Stimulated activated CD8-positive, alpha-beta memory T cell treated with anti-CD3 and anti-CD28 coated beads, Interleukin-7, amount 100 ng/mL, for 1 hour (primary cell): Measurements from ENCODE around the gene NAT14.
"Not testable (repeated sequence)": the region's sequence is repeated elsewhere in the genome, so short reads cannot be mapped to it uniquely, and the experiment has no call there.

Source experiments
- DNase-seq, 2 donors: peaks; one replicate each; pipeline ENCODE4 v3.0.0-alpha.2; 2020; ENCODE audit warnings: low read depth in 2 of 2

NAT14 gene

GRCh38 chr19:55486971-55487923 lies 2.3 kb downstream of the NAT14 start:
- DNase-seq = no peak

GRCh38 chr19:55487924-55488687 lies 3.1 kb downstream of the NAT14 start, which contains the start of gene SSC5D:
SSC5D (plus strand) TSS chr19:55488436; CDS start chr19:55488590, 154 bp downstream.
- DNase-seq = no peak

- no peak for DNase-seq
Observed at GRCh38 chr19:55488986-55489710, 4.2 kb downstream of the NAT14 start.

GRCh38 chr19:55489711-55490477 lies 4.9 kb downstream of the NAT14 start:
- no peak for DNase-seq

- DNase-seq = no peak
Observed at GRCh38 chr19:55490478-55491432, 5.8 kb downstream of the NAT14 start.

- no peak for DNase-seq
Observed at GRCh38 chr19:55491546-55492360, 6.8 kb downstream of the NAT14 start.

- no peak for DNase-seq
Observed at GRCh38 chr19:55492362-55492944, 7.5 kb downstream of the NAT14 start.

- no peak for DNase-seq
Observed at GRCh38 chr19:55493052-55493644, 8.2 kb downstream of the NAT14 start.

- no peak for DNase-seq
Observed at GRCh38 chr19:55493645-55494171, 8.7 kb downstream of the NAT14 start.

GRCh38 chr19:55494172-55494761 lies 9.3 kb downstream of the NAT14 start:
- DNase-seq = no peak

- DNase-seq = no peak
Observed at GRCh38 chr19:55495646-55496349, 10.8 kb downstream of the NAT14 start.

GRCh38 chr19:55496820-55497219 lies 11.8 kb downstream of the NAT14 start:
- DNase-seq = not testable (repeated sequence)

GRCh38 chr19:55497763-55498162 lies 12.8 kb downstream of the NAT14 start:
- no peak for DNase-seq

- DNase-seq = no peak
Observed at GRCh38 chr19:55498246-55498840, 13.4 kb downstream of the NAT14 start.

- DNase-seq = no peak
Observed at GRCh38 chr19:55500368-55500952, 15.5 kb downstream of the NAT14 start.
